Keratinocyte (primary cell): ENCODE measurements around the gene RHOF.

Experiments used
- CTCF ChIP-seq, 3 experiments: IDR thresholded peaks in 1 of 3; conservative IDR thresholded peaks in 1 of 3; optimal IDR thresholded peaks in 1 of 3; 2 replicates in 2 of 3; 3 replicates in 1 of 3; pipeline versions ENCODE3 to v1.5.1; 2011; ENCODE audit warnings: low read length in 3 of 3, mild to moderate bottlenecking in 3 of 3, moderate library complexity in 2 of 3, control low read depth in 1 of 3, inconsistent platforms in 1 of 3; ENCODE audit not compliant: insufficient read depth in 2 of 3; ENCODE audit errors: extremely low read depth in 1 of 3
- EZH2 ChIP-seq: IDR thresholded peaks from one replicate; pipeline ENCODE4 v1.6.1; 2012; ENCODE audit warnings: inconsistent platforms, mild to moderate bottlenecking, low read length, moderate library complexity

- no peak for TF ChIP-seq CTCF (optimal IDR thresholded peaks at IDR 0.05 in 1 of 3, IDR thresholded peaks at IDR 0.05 in 1 of 3, conservative IDR thresholded peaks at IDR 0.05 in 1 of 3; ENCODE audit: extremely low read depth in 1 of 3, insufficient read depth in 2 of 3, low read length in 3 of 3)
- no peak for TF ChIP-seq EZH2
Measured at GRCh38 chr12:121774968-121775474, 18.5 kb downstream of the RHOF start.
